CD4-positive, alpha-beta T cell (primary cell): ENCODE results near the gene MADCAM1. TPM values are rescaled to one million over a fixed set of nuclear protein-coding genes. Genes with fewer than 3 reads are reported as not detected.

Experiments
- ATAC-seq: fragments of 200-7000 bp; cut with Tn5 transposase; one replicate; pipeline ENCODE4 v1.10.0; 2022; ENCODE audit warnings: mild to moderate bottlenecking; ENCODE audit not compliant: poor library complexity
- CTCF ChIA-PET: fragments of 350-600 bp; sonication (Branson Sonifier 250); formaldehyde crosslinking; loops from one replicate; lab custom pipeline; 2021; ENCODE audit warnings: antibody characterized with exemption, inconsistent platforms; lab: Charles Lee
- POLR2A ChIA-PET: fragments of 350-600 bp; sonication (Branson Sonifier 250); formaldehyde crosslinking; loops from one replicate; lab custom pipeline; 2021; ENCODE audit warnings: antibody characterized with exemption, inconsistent platforms; lab: Charles Lee
- DNase-seq, 14 experiments: peaks; one replicate each; pipeline ENCODE4 v3.0.0-alpha.2; 2013 to 2020; ENCODE audit warnings: mixed read lengths in 2 of 14
- H3K27ac ChIP-seq, 2 donors: one replicate each; pipeline versions ENCODE4 v1.5.1 to v1.7.0; 2013; ENCODE audit warnings: low read length in 2 of 2, low read depth in 1 of 2, mild to moderate bottlenecking in 1 of 2
- H3K27me3 ChIP-seq, 2 experiments: 1 replicate in 1 of 2; 2 replicates in 1 of 2; pipeline versions ENCODE4 v1.6.1 to v1.7.0; 2013; ENCODE audit warnings: low read length in 2 of 2, control low read depth in 1 of 2, mild to moderate bottlenecking in 1 of 2, moderate library complexity in 1 of 2; ENCODE audit not compliant: insufficient read depth in 2 of 2, control insufficient read depth in 1 of 2
- H3K36me3 ChIP-seq: one replicate; pipeline ENCODE4 v1.6.1; 2013; ENCODE audit warnings: low read length, control low read depth; ENCODE audit not compliant: insufficient read depth
- H3K4me1 ChIP-seq: one replicate; pipeline ENCODE4 v1.6.1; 2013; ENCODE audit warnings: low read length, control low read depth; ENCODE audit not compliant: insufficient read depth
- H3K4me3 ChIP-seq: one replicate; pipeline ENCODE4 v1.5.1; 2013; ENCODE audit warnings: mild to moderate bottlenecking, low read length, moderate library complexity
- H3K9me3 ChIP-seq, 2 experiments: 1 replicate in 1 of 2; 2 replicates in 1 of 2; pipeline versions ENCODE4 v1.6.1 to v1.7.0; 2013; ENCODE audit warnings: low read length in 2 of 2, mild to moderate bottlenecking in 2 of 2, control low read depth in 1 of 2, moderate library complexity in 1 of 2; ENCODE audit not compliant: control insufficient read depth in 1 of 2, insufficient read depth in 1 of 2
- H3K27ac Mint-ChIP-seq: one replicate; pipeline ENCODE4 v1.8.0; 2020; ENCODE audit warnings: mixed read lengths
- H3K27me3 Mint-ChIP-seq: one replicate; pipeline ENCODE4 v1.8.0; 2021; ENCODE audit warnings: mixed read lengths
- H3K36me3 Mint-ChIP-seq: one replicate; pipeline ENCODE4 v1.8.0; 2021; ENCODE audit warnings: low read depth, mixed read lengths
- H3K4me1 Mint-ChIP-seq: one replicate; pipeline ENCODE4 v1.8.0; 2021; ENCODE audit warnings: low read depth, mixed read lengths
- H3K4me3 Mint-ChIP-seq: one replicate; pipeline ENCODE4 v1.8.0; 2020; ENCODE audit warnings: mild to moderate bottlenecking, mixed read lengths
- H3K9me3 Mint-ChIP-seq: one replicate; pipeline ENCODE4 v1.8.0; 2020; ENCODE audit warnings: mixed read lengths
- intact Hi-C, 2 experiments: fragments of 100-400 bp; cut with DNase I in 1 of 2; cut with micrococcal nuclease in 1 of 2; formaldehyde crosslinking; loops; one replicate each; pipeline versions ENCODE4 v1.15.1 to v1.9.0; 2023 to 2025; cut with DNase I, micrococcal nuclease
- total RNA-seq, 174 experiments: library from RNA in 2 of 174; stranded (reverse) in 2 of 174; gene quantifications; one replicate each; pipeline ENCODE4 v1.2.3 and lab custom pipeline; 2021 to 2026
- TF ChIP-seq, protein P1 (sequence below): fragments of 200-600 bp; IDR thresholded peaks from one replicate; pipeline ENCODE4 v1.8.0; 2022; ENCODE audit warnings: antibody characterized with exemption, mild to moderate bottlenecking

The MADCAM1 gene
- total RNA-seq, 2 experiments from 2014 or later, result 0.20 to 0.91 TPM

- CTCF ChIA-PET, result no interaction called here
- no peaks in the 10 kb centered on the region for H3K9me3 Mint-ChIP-seq
- peaks cover 27% of the 10 kb centered on the region for H3K27me3 Mint-ChIP-seq
- H3K36me3 Mint-ChIP-seq, result no peaks in the 10 kb centered on the region
- H3K4me1 ChIP-seq, result peaks cover 19% of the 10 kb centered on the region
- H3K27ac Mint-ChIP-seq, result no peak within 1 kb of the TSS
- H3K27ac ChIP-seq, result no peak within 1 kb of the TSS
- ATAC-seq (no peak), DNase-seq (no peak)
- no peak within 1 kb of the TSS for H3K4me3 ChIP-seq
- H3K36me3 ChIP-seq, result no peaks in the 10 kb centered on the region
- H3K4me3 Mint-ChIP-seq, result peak within 1 kb of the TSS; percentile 84
- H3K4me1 Mint-ChIP-seq, result peaks cover 10% of the 10 kb centered on the region
- intact Hi-C loops, result no loop called here
- TF ChIP-seq, protein P1, sequence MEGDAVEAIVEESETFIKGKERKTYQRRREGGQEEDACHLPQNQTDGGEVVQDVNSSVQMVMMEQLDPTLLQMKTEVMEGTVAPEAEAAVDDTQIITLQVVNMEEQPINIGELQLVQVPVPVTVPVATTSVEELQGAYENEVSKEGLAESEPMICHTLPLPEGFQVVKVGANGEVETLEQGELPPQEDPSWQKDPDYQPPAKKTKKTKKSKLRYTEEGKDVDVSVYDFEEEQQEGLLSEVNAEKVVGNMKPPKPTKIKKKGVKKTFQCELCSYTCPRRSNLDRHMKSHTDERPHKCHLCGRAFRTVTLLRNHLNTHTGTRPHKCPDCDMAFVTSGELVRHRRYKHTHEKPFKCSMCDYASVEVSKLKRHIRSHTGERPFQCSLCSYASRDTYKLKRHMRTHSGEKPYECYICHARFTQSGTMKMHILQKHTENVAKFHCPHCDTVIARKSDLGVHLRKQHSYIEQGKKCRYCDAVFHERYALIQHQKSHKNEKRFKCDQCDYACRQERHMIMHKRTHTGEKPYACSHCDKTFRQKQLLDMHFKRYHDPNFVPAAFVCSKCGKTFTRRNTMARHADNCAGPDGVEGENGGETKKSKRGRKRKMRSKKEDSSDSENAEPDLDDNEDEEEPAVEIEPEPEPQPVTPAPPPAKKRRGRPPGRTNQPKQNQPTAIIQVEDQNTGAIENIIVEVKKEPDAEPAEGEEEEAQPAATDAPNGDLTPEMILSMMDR, result no peak
- peaks cover 0 to 28% of the 10 kb centered on the region in 2 experiments for H3K9me3 ChIP-seq
- POLR2A ChIA-PET, result no interaction called here
- H3K27me3 ChIP-seq, result peaks cover 28 to 33% of the 10 kb centered on the region in 2 experiments
Measured at GRCh38 chr19:460877-461720, 35.2 kb upstream of the MADCAM1 start, which contains the start of gene SHC2. TSS of gene SHC2 (minus strand) at chr19:461033. CDS start at chr19:460996, 37 bp downstream.

DNA sequence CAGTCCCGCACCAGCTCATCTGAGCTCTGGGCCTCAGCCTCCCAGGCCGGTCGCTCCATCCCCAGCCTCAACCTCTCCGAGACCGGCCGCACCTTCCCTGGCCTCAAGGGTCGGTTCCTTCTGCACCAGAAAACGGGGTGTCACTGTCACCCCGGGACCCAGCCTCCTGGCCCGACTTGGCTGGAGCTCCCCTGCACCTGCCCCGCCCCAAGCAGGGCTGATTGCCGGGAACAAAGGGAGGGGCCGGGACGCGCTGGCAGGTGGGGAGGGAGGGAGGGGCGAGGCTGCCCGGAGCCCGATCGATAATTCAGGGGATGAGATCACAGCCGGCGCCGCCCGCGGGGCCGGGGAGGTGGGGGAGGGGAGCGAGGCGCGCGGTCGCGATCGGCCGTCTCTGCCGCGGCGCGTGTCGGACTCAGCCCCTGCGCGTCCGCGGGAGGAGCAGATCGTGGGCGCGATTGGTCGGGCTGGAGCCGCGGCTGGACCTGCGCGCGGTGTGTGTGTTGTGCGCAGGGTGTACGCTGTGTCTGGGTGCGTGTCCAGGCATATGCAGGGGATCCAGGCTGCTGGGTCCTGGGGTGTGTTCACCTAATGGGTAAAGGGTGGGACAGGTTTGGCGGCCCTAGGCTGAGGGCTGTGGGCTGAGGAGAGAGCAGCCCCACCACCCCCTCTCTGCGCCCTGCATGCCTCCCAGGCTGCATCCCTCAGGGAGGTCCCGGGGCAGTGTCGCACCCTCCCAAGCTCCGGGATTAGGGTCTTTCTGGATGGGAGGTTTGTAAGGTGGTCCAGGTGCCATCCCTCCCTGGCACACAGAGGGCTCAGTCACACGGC lies 34.4 kb upstream of the MADCAM1 start:
- peaks cover 27% of the 10 kb centered on the region for H3K27me3 Mint-ChIP-seq
- POLR2A ChIA-PET, result no interaction called here
- no peak overlapping the region for H3K27ac Mint-ChIP-seq
- peaks cover 28 to 33% of the 10 kb centered on the region in 2 experiments for H3K27me3 ChIP-seq
- no peak overlapping the region for H3K27ac ChIP-seq
- H3K9me3 ChIP-seq, result peaks cover 0 to 23% of the 10 kb centered on the region in 2 experiments
- peaks cover 19% of the 10 kb centered on the region for H3K4me1 ChIP-seq
- intact Hi-C loops, result no loop called here
- no peaks in the 10 kb centered on the region for H3K9me3 Mint-ChIP-seq
- no peak overlapping the region for H3K4me3 ChIP-seq
- H3K36me3 Mint-ChIP-seq, result no peaks in the 10 kb centered on the region
- H3K36me3 ChIP-seq, result no peaks in the 10 kb centered on the region
- H3K4me3 Mint-ChIP-seq, result peak overlapping the region; percentile 67
- peaks cover 10% of the 10 kb centered on the region for H3K4me1 Mint-ChIP-seq
- peak in 1 of 14 experiments; percentile 7 for DNase-seq
- CTCF ChIA-PET, result no interaction called here
- peak; percentile 24 for ATAC-seq
- TF ChIP-seq, protein P1, result no peak

- H3K4me3 Mint-ChIP-seq, result no peak overlapping the region
- no peak overlapping the region for H3K27ac Mint-ChIP-seq
Measured at GRCh38 chr19:463483-464207, 32.6 kb upstream of the MADCAM1 start.

More at GRCh38 chr19:463483-464207, 32.6 kb upstream of the MADCAM1 start:
- H3K27ac ChIP-seq, result no peak overlapping the region
- DNase-seq (no peak), ATAC-seq (no peak)
- peaks cover 26 to 31% of the 10 kb centered on the region in 2 experiments for H3K27me3 ChIP-seq
- no peaks in the 10 kb centered on the region for H3K36me3 ChIP-seq
- no peaks in the 10 kb centered on the region for H3K9me3 Mint-ChIP-seq
- H3K36me3 Mint-ChIP-seq, result no peaks in the 10 kb centered on the region
- H3K4me1 ChIP-seq, result peaks cover 19% of the 10 kb centered on the region
- H3K27me3 Mint-ChIP-seq, result peaks cover 27% of the 10 kb centered on the region
- no peak overlapping the region for H3K4me3 ChIP-seq
- H3K4me1 Mint-ChIP-seq, result peaks cover 10% of the 10 kb centered on the region
- TF ChIP-seq, protein P1, result no peak
- ChIA-PET CTCF (no interaction called here), POLR2A (no interaction called here)
- H3K9me3 ChIP-seq, result peaks cover 0 to 20% of the 10 kb centered on the region in 2 experiments
- intact Hi-C loops, result no loop called here
